HEK293T (cell line): Measurements from ENCODE around the gene OPRM1.

ENCODE experiments used
- ARNT ChIP-seq: fragments of 450-650 bp; IDR thresholded peaks from 2 replicates; pipeline ENCODE4 v1.6.1; 2017; ENCODE audit warnings: mild to moderate bottlenecking
- CTBP1 ChIP-seq: fragments of 450-650 bp; IDR thresholded peaks from 2 replicates; pipeline ENCODE4 v1.6.1; 2016; ENCODE audit warnings: borderline replicate concordance
- ELF4 ChIP-seq: fragments of 450-650 bp; IDR thresholded peaks from 2 replicates; pipeline ENCODE4 v1.6.1; 2017; ENCODE audit warnings: antibody characterized with exemption
- FOXA1 ChIP-seq: fragments of 450-650 bp; IDR thresholded peaks from 2 replicates; pipeline ENCODE4 v1.6.1; 2016; ENCODE audit warnings: mild to moderate bottlenecking
- FOXM1 ChIP-seq: fragments of 450-650 bp; IDR thresholded peaks from 2 replicates; pipeline ENCODE4 v1.6.1; 2017; ENCODE audit warnings: mild to moderate bottlenecking, borderline replicate concordance
- HDGF ChIP-seq: fragments of 450-650 bp; IDR thresholded peaks from 2 replicates; pipeline ENCODE4 v1.6.1; 2017; ENCODE audit warnings: antibody characterized with exemption, borderline replicate concordance
- L3MBTL2 ChIP-seq: fragments of 450-650 bp; conservative IDR thresholded peaks from 2 replicates; pipeline ENCODE4 v1.6.1; 2016; ENCODE audit warnings: mild to moderate bottlenecking
- NFRKB ChIP-seq: fragments of 450-650 bp; IDR thresholded peaks from 2 replicates; pipeline ENCODE4 v1.6.1; 2016; ENCODE audit warnings: mild to moderate bottlenecking, moderate library complexity
- SP1 ChIP-seq: fragments of 450-650 bp; IDR thresholded peaks from 2 replicates; pipeline ENCODE4 v1.6.1; 2017
- TARDBP ChIP-seq: fragments of 450-650 bp; IDR thresholded peaks from 2 replicates; pipeline ENCODE4 v1.6.1; 2016
- TF ChIP-seq, protein P1 (sequence below): fragments of 450-650 bp; IDR thresholded peaks from 2 replicates; pipeline ENCODE4 v1.6.1; 2016

GRCh38 chr6:154223296-154223695 lies 184.3 kb downstream of the OPRM1 start:
- TF ChIP-seq CTBP1 (no peak), SP1 (no peak), TARDBP (no peak), NFRKB (no peak), L3MBTL2 (no peak), HDGF (no peak), ELF4 (no peak), ARNT (no peak), FOXA1 (no peak), FOXM1 (no peak)
- TF ChIP-seq, protein P1, sequence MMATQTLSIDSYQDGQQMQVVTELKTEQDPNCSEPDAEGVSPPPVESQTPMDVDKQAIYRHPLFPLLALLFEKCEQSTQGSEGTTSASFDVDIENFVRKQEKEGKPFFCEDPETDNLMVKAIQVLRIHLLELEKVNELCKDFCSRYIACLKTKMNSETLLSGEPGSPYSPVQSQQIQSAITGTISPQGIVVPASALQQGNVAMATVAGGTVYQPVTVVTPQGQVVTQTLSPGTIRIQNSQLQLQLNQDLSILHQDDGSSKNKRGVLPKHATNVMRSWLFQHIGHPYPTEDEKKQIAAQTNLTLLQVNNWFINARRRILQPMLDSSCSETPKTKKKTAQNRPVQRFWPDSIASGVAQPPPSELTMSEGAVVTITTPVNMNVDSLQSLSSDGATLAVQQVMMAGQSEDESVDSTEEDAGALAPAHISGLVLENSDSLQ = no peak
